DOHH2 (cell line): ENCODE measurements around the gene CAPS.

ENCODE experiments used
- CTCF ChIP-seq: fragments of 200-600 bp; sonication (generic); IDR thresholded peaks from one replicate; pipeline ENCODE4 v1.5.1; 2014; ENCODE audit warnings: antibody characterized with exemption, mild to moderate bottlenecking, low read depth, low read length; ENCODE audit not compliant: poor library complexity, severe bottlenecking
- EZH2phosphoT487 ChIP-seq: fragments of 200-600 bp; sonication (generic); IDR thresholded peaks from 2 replicates; pipeline ENCODE4 v1.6.1; 2017; ENCODE audit warnings: borderline replicate concordance, mild to moderate bottlenecking, antibody characterized with exemption, low read length, moderate library complexity, mixed read lengths

- TF ChIP-seq CTCF (no peak), EZH2phosphoT487 (no peak)
Measured at GRCh38 chr19:5933391-5934068, 19.5 kb downstream of the CAPS start.
